ENCODE measurements around the gene IGLON5. TPM values are rescaled to one million over a fixed set of nuclear protein-coding genes. Genes with fewer than 3 reads are reported as not detected.

Gene IGLON5
- total RNA-seq, 1 experiment from 2014 or later = not detected

GRCh38 chr19:51317376-51317775 is 5.9 kb downstream of the IGLON5 start:
- intact Hi-C loops (cut with micrococcal nuclease) = no loop called here
- no peak overlapping the region for H3K4me3 ChIP-seq (replicated peaks in 1 of 2; ENCODE audit: low read depth in 1 of 2, low read length in 2 of 2)
- no peaks in the 10 kb centered on the region for H4K20me1 ChIP-seq (ENCODE audit: insufficient read depth)
- ATAC-seq = no peak
- no peaks in the 10 kb centered on the region for H3K9me2 ChIP-seq (ENCODE audit: insufficient read depth)
- DNase-seq (ENCODE audit: low read depth, low spot score) = no peak
- no peaks in the 10 kb centered on the region for H3K36me3 ChIP-seq (ENCODE audit: control insufficient read depth in 1 of 2, insufficient read depth in 2 of 2, low read length in 2 of 2)
- no peak for TF ChIP-seq CBX3 (IDR thresholded peaks at IDR 0.05; ENCODE audit: low read depth)
- TF ChIP-seq YY1 (IDR thresholded peaks at IDR 0.05; ENCODE audit: extremely low read depth, insufficient replicate concordance, low read depth, low read length) = no peak
- no peak for TF ChIP-seq POLR2AphosphoS5 (IDR thresholded peaks at IDR 0.05; ENCODE audit: low read depth, low read length)
- no peak for TF ChIP-seq POLR2A (IDR thresholded peaks at IDR 0.05; ENCODE audit: borderline replicate concordance, extremely low read depth, insufficient read depth, insufficient read length)
- no peak for TF ChIP-seq JUND (IDR thresholded peaks at IDR 0.05)
- TF ChIP-seq, protein P1, sequence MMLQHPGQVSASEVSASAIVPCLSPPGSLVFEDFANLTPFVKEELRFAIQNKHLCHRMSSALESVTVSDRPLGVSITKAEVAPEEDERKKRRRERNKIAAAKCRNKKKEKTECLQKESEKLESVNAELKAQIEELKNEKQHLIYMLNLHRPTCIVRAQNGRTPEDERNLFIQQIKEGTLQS (IDR thresholded peaks at IDR 0.05) = no peak
- TF ChIP-seq ZBTB33 (IDR thresholded peaks at IDR 0.05; ENCODE audit: extremely low read depth, insufficient replicate concordance, low read length) = no peak
- TF ChIP-seq FOSL1 (IDR thresholded peaks at IDR 0.05; ENCODE audit: low read depth) = no peak
- TF ChIP-seq, protein P2, sequence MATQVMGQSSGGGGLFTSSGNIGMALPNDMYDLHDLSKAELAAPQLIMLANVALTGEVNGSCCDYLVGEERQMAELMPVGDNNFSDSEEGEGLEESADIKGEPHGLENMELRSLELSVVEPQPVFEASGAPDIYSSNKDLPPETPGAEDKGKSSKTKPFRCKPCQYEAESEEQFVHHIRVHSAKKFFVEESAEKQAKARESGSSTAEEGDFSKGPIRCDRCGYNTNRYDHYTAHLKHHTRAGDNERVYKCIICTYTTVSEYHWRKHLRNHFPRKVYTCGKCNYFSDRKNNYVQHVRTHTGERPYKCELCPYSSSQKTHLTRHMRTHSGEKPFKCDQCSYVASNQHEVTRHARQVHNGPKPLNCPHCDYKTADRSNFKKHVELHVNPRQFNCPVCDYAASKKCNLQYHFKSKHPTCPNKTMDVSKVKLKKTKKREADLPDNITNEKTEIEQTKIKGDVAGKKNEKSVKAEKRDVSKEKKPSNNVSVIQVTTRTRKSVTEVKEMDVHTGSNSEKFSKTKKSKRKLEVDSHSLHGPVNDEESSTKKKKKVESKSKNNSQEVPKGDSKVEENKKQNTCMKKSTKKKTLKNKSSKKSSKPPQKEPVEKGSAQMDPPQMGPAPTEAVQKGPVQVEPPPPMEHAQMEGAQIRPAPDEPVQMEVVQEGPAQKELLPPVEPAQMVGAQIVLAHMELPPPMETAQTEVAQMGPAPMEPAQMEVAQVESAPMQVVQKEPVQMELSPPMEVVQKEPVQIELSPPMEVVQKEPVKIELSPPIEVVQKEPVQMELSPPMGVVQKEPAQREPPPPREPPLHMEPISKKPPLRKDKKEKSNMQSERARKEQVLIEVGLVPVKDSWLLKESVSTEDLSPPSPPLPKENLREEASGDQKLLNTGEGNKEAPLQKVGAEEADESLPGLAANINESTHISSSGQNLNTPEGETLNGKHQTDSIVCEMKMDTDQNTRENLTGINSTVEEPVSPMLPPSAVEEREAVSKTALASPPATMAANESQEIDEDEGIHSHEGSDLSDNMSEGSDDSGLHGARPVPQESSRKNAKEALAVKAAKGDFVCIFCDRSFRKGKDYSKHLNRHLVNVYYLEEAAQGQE (IDR thresholded peaks at IDR 0.05; ENCODE audit: low read depth) = no peak
- TF ChIP-seq CEBPB (IDR thresholded peaks at IDR 0.05; ENCODE audit: low read depth) = no peak
- TF ChIP-seq EZH2 (IDR thresholded peaks at IDR 0.05) = no peak
- no peak for TF ChIP-seq SP1 (IDR thresholded peaks at IDR 0.05; ENCODE audit: low read depth)
- TF ChIP-seq CTCF (IDR thresholded peaks at IDR 0.05 in 2 of 3, conservative IDR thresholded peaks at IDR 0.05 in 1 of 3; ENCODE audit: borderline replicate concordance in 1 of 3, insufficient read depth in 1 of 3, low read depth in 2 of 3, low read length in 2 of 3) = no peak
- TF ChIP-seq SIN3A (IDR thresholded peaks at IDR 0.05; ENCODE audit: low read depth) = no peak
- TF ChIP-seq SRF (IDR thresholded peaks at IDR 0.05; ENCODE audit: low read depth) = no peak
- no peak for TF ChIP-seq TCF7L2 (IDR thresholded peaks at IDR 0.05; ENCODE audit: borderline replicate concordance, extremely low read depth, insufficient read depth, insufficient read length)
- TF ChIP-seq ZFX (IDR thresholded peaks at IDR 0.05) = no peak
- no peak for TF ChIP-seq EGR1 (IDR thresholded peaks at IDR 0.05; ENCODE audit: low read depth)
- ChIA-PET CTCF (interaction anchor here (0.9 kb wide), 1 partner anchor 22 kb away, joined by 3 read pairs; no protein-coding TSS in a partner anchor), POLR2A (no interaction called here), RAD21 (ENCODE audit: low non-redundant PET in 1 of 2, low total read pairs in 2 of 2, uncharacterized antibody in 2 of 2, unreplicated experiment in 2 of 2) (no interaction called here)
- H3K27me3 ChIP-seq (ENCODE audit: insufficient read depth, low read length) = no peaks in the 10 kb centered on the region
- no TSS peak for BruUV-seq (replicated peaks)
- no peaks in the 10 kb centered on the region; a peak in 1 of 4 replicates for H3K9me3 ChIP-seq (ENCODE audit: control insufficient read depth in 1 of 2, insufficient read depth in 1 of 2, low read depth in 1 of 2, low read length in 2 of 2)
- H2AFZ ChIP-seq (ENCODE audit: low read depth, low read length, poor library complexity, severe bottlenecking) = no peak overlapping the region
- H3K4me1 ChIP-seq (ENCODE audit: control insufficient read depth in 1 of 2, insufficient read depth in 2 of 2, low read length in 2 of 2) = no peaks in the 10 kb centered on the region
- H3K27ac ChIP-seq (ENCODE audit: low read depth, low read length) = no peak overlapping the region
- no peak overlapping the region for H3K4me2 ChIP-seq (ENCODE audit: low read length)
- no peaks in the 10 kb centered on the region for H3K79me2 ChIP-seq (ENCODE audit: insufficient read depth, low read length)
- no peak overlapping the region for H3K9ac ChIP-seq (ENCODE audit: low read length)
